HepG2 (cell line): ENCODE measurements around the gene SLC29A3. TPM values are rescaled to one million over a fixed set of nuclear protein-coding genes. Genes with fewer than 3 reads are reported as not detected.

Experiments used
- ATAC-seq: fragments of 200-7000 bp; cut with Tn5 transposase; 3 replicates; pipeline ENCODE4 v1.9.1; 2020; ENCODE audit warnings: mild to moderate bottlenecking, moderate library complexity
- BruUV-seq: library from RNA; stranded (reverse); fragments of 400-500 nt; replicated peaks from 2 replicates; lab custom pipeline; 2021; lab: Mats Ljungman, UMichigan
- CTCF ChIA-PET: fragments of 300-600 bp; formaldehyde crosslinking; extraction: SDS; loops from one replicate; lab custom pipeline; 2021; ENCODE audit warnings: low total read pairs, inconsistent platforms, low intra/inter-chr PET ratio; lab: Yijun Ruan, JAX
- POLR2A ChIA-PET: fragments of 350-600 bp; sonication (Branson Sonifier 250); formaldehyde crosslinking; loops from one replicate; lab custom pipeline; 2020; ENCODE audit warnings: antibody characterized with exemption, inconsistent platforms; lab: Yijun Ruan, JAX
- DNase-seq: peaks from one replicate; pipeline ENCODE4 v3.0.0-alpha.2; 2015; ENCODE audit warnings: low spot score
- FAIRE-seq: peaks from 3 replicates; lab custom pipeline; 2011; peaks lifted over from hg19 to GRCh38; lab: Jason Lieb, UNC
- H2AFZ ChIP-seq: one replicate; pipeline ENCODE4 v1.6.1; 2011; ENCODE audit warnings: low read length, inconsistent platforms
- H3K27ac ChIP-seq: fragments of 300-600 bp; 3 replicates; pipeline ENCODE4 v1.8.0; 2011; ENCODE audit warnings: mixed run types, mild to moderate bottlenecking, mixed read lengths, low read length, inconsistent platforms; ENCODE audit not compliant: insufficient read depth; ENCODE audit errors: extremely low read length
- H3K27me3 ChIP-seq, 2 experiments: fragments of 200-600 bp in 1 of 2; 2 replicates in 1 of 2; 3 replicates in 1 of 2; pipeline versions ENCODE4 v1.6.0 to v1.8.0; 2011; ENCODE audit warnings: low read length in 2 of 2, mild to moderate bottlenecking in 2 of 2, moderate library complexity in 2 of 2, inconsistent platforms in 1 of 2; ENCODE audit not compliant: insufficient read depth in 2 of 2, control insufficient read depth in 1 of 2
- H3K36me3 ChIP-seq, 2 experiments: fragments of 200-600 bp in 1 of 2; replicated peaks in 1 of 2; 2 replicates in 1 of 2; 3 replicates in 1 of 2; pipeline versions ENCODE4 v1.5.1 to v1.8.0; 2011; ENCODE audit warnings: low read length in 2 of 2, inconsistent platforms in 1 of 2; ENCODE audit not compliant: insufficient read depth in 2 of 2, control insufficient read depth in 1 of 2
- H3K4me1 ChIP-seq: 2 replicates; pipeline ENCODE4 v1.5.1; 2012; ENCODE audit warnings: low read length, inconsistent platforms; ENCODE audit not compliant: insufficient read depth
- H3K4me2 ChIP-seq: 2 replicates; pipeline ENCODE4 v1.6.0; 2011; ENCODE audit warnings: low read depth, low read length, inconsistent platforms
- H3K4me3 ChIP-seq, 3 experiments: fragments of 200-600 bp in 1 of 3; sonication (generic), shearing (Covaris generic) in 1 of 3; replicated peaks in 1 of 3; 2 replicates each; pipeline ENCODE4 v1.5.1; 2011 to 2016; ENCODE audit warnings: low read length in 3 of 3, inconsistent platforms in 2 of 3, low read depth in 2 of 3, mild to moderate bottlenecking in 2 of 3, control low read depth in 1 of 3, mixed read lengths in 1 of 3; ENCODE audit not compliant: insufficient read depth in 1 of 3
- H3K79me2 ChIP-seq: one replicate; pipeline ENCODE4 v1.6.1; 2011; ENCODE audit warnings: low read length, inconsistent platforms; ENCODE audit not compliant: insufficient read depth
- H3K9ac ChIP-seq: 2 replicates; pipeline ENCODE4 v1.6.0; 2011; ENCODE audit warnings: mild to moderate bottlenecking, low read depth, low read length, inconsistent platforms; ENCODE audit not compliant: insufficient read depth
- H3K9me3 ChIP-seq: 2 replicates; pipeline ENCODE4 v1.5.1; 2012; ENCODE audit warnings: mild to moderate bottlenecking, low read length
- H4K20me1 ChIP-seq: 2 replicates; pipeline ENCODE4 v1.6.0; 2011; ENCODE audit warnings: inconsistent platforms, mild to moderate bottlenecking, low read length, moderate library complexity; ENCODE audit not compliant: insufficient read depth
- E2F2 ChIP-seq: sonication (generic); formaldehyde crosslinking; IDR thresholded peaks from 2 replicates; pipeline ENCODE4 v1.4.0; 2020; ENCODE audit warnings: missing genetic modification reagents, borderline replicate concordance
- KLF12 ChIP-seq: sonication (generic); formaldehyde crosslinking; IDR thresholded peaks from 2 replicates; pipeline ENCODE4 v1.4.0; 2020; ENCODE audit warnings: missing genetic modification reagents, borderline replicate concordance
- MAFK ChIP-seq, 2 experiments: IDR thresholded peaks in 1 of 2; conservative IDR thresholded peaks in 1 of 2; 2 replicates each; pipeline ENCODE4 v1.6.1; 2011; ENCODE audit warnings: improper control_type of control experiment in 2 of 2, low read length in 2 of 2
- MED13 ChIP-seq: sonication (generic); formaldehyde crosslinking; IDR thresholded peaks from 2 replicates; pipeline ENCODE4 v1.5.0; 2020; ENCODE audit warnings: missing genetic modification reagents
- MED8 ChIP-seq: sonication (generic); formaldehyde crosslinking; IDR thresholded peaks from 2 replicates; pipeline ENCODE4 v1.8.1; 2023; ENCODE audit warnings: mild to moderate bottlenecking, missing genetic modification reagents; ENCODE audit not compliant: insufficient replicate concordance
- MEIS1 ChIP-seq: sonication (generic); formaldehyde crosslinking; IDR thresholded peaks from 2 replicates; pipeline ENCODE4 v1.9.0; 2021; ENCODE audit warnings: mild to moderate bottlenecking, missing genetic modification reagents, moderate library complexity, borderline replicate concordance
- NRL ChIP-seq: sonication (generic); formaldehyde crosslinking; IDR thresholded peaks from 2 replicates; pipeline ENCODE4 v1.5.0; 2020; ENCODE audit warnings: missing genetic modification reagents, mild to moderate bottlenecking, moderate library complexity, borderline replicate concordance
- PHF8 ChIP-seq: sonication (generic); formaldehyde crosslinking; IDR thresholded peaks from 2 replicates; pipeline ENCODE4 v1.5.0; 2020; ENCODE audit warnings: missing genetic modification reagents
- SP4 ChIP-seq: sonication (generic); formaldehyde crosslinking; IDR thresholded peaks from 2 replicates; pipeline ENCODE4 v1.8.1; 2023; ENCODE audit warnings: mild to moderate bottlenecking, missing genetic modification reagents
- TEAD3 ChIP-seq: optimal IDR thresholded peaks from 2 replicates; pipeline ENCODE3; 2016; ENCODE audit warnings: borderline replicate concordance
- ZBED4 ChIP-seq: sonication (generic); formaldehyde crosslinking; IDR thresholded peaks from 2 replicates; pipeline ENCODE4 v1.4.0; 2020; ENCODE audit warnings: missing genetic modification reagents, borderline replicate concordance
- ZNF230 ChIP-seq: sonication (generic); formaldehyde crosslinking; IDR thresholded peaks from 2 replicates; pipeline ENCODE4 v1.4.0; 2020; ENCODE audit warnings: mild to moderate bottlenecking, missing genetic modification reagents
- ZNF557 ChIP-seq: sonication (generic); formaldehyde crosslinking; IDR thresholded peaks from 2 replicates; pipeline ENCODE4 v1.4.0; 2020; ENCODE audit warnings: missing genetic modification reagents
- ZNF644 ChIP-seq: IDR thresholded peaks from 2 replicates; pipeline ENCODE4 v1.6.1; 2016; ENCODE audit warnings: low read depth
- ZNF766 ChIP-seq: sonication (generic); formaldehyde crosslinking; IDR thresholded peaks from 2 replicates; pipeline ENCODE4 v1.5.0; 2020; ENCODE audit warnings: missing genetic modification reagents, borderline replicate concordance
- ZSCAN25 ChIP-seq: sonication (generic); formaldehyde crosslinking; IDR thresholded peaks from 2 replicates; pipeline ENCODE4 v1.8.0; 2022; ENCODE audit warnings: mild to moderate bottlenecking, missing genetic modification reagents
- WGBS: methylation state at CpG from one replicate; pipeline ENCODE4 v1.1.6; 2017; ENCODE audit warnings: low lambda C conversion rate; 5-methylcytosine and 5-hydroxymethylcytosine counted together
- in situ Hi-C: cut with HindIII; loops from 2 replicates; pipeline ENCODE4 v1.10.0; 2017; ENCODE audit warnings: low pct_unique_long_range_greater_than_20kb; ENCODE audit not compliant: extremely low pct_ligation_motif_present
- intact Hi-C: fragments of 100-400 bp; cut with micrococcal nuclease; formaldehyde crosslinking; loops from one replicate; pipeline ENCODE4 v1.10.0; 2022; ENCODE audit not compliant: unreplicated experiment
- polyA plus RNA-seq, 8 experiments: library from polyadenylated mRNA; depleted of rRNA in 3 of 8; stranded (reverse) in 7 of 8; unstranded in 1 of 8; fragments of >200 nt; fragmentation: Illumina TruSeq in 4 of 8; extraction: Trizol in 4 of 8; gene quantifications; 2 replicates each; pipeline versions ENCODE4 v1.2.1 to v1.2.3, GENCODE V29; 2011 to 2016; ENCODE audit warnings: low read depth in 4 of 8, missing spikeins in 1 of 8, mixed read lengths in 1 of 8; ENCODE audit not compliant: insufficient read depth in 1 of 8
- total RNA-seq, 5 experiments: library from RNA; depleted of rRNA; stranded (reverse); fragments of >200 nt; fragmentation: Illumina TruSeq; extraction: Trizol; gene quantifications; 2 replicates each; pipeline ENCODE4 v1.2.3, GENCODE V29; 2016; ENCODE audit warnings: low read depth in 1 of 5

SLC29A3 gene
- total and polyA plus RNA-seq, 2 of the 13 experiments (the other 11 are each of a cell fraction or from before 2014, with no cell fraction given) = 8.6 to 11.8 TPM

DNA sequence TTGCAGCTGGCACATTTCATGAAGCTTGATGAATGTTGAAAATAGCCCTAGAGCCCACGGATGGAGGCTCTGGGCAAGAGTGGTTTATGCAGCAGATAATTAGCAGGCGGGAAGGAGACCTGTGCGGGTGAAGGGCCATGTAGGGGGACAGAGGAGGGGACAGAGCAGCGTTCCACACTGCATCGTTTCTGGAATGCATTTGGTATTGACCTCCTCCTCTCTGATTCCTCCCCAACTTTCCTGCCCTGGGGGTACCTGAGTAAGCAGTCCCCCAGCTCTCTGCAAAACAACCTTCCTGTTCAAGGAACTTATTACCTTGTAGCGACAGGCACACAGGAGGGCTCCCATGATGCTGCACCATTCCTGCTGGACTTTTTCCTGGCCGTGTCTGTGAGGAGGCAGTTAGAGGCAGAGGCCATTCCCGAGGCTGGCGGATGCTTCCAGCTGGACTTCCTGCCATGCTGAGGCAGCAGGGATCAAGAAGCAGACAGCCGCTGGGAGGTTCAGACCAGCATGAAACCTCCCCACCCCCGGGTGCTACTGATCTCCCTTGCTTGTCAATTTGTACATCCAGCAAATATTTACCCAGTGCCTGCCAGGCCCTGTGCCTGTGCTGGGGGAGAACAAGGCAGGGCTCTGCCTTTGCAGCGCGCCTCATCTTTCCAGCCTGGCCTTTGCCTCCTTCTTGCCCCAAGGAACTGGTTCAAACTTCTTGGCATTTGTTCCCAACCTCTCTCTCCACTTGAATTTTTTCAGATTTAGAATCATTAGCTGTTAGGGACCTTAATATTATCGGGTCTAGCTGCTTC is 28.7 kb downstream of the SLC29A3 start:
- Histone ChIP-seq H3K27me3 (no peaks in the 10 kb centered on the region), H3K4me3 (peak overlapping the region; percentile 29 to 64 (median 48); a peak in 5 of 6 replicates), H3K27ac (peak overlapping the region; percentile 76), H4K20me1 (no peaks in the 10 kb centered on the region), H3K79me2 (peaks cover 4% of the 10 kb centered on the region), H3K36me3 (peaks cover 6 to 25% of the 10 kb centered on the region in 2 experiments; a peak in 4 of 5 replicates), H3K9ac (peak overlapping the region; percentile 67), H3K4me1 (peaks cover 81% of the 10 kb centered on the region), H3K9me3 (no peaks in the 10 kb centered on the region), H2AFZ (no peak overlapping the region), H3K4me2 (peak overlapping the region; percentile 70)
- 22% methylated on average over 11 of the region's 14 CpGs for WGBS
- BruUV-seq = TSS peak; percentile 73
- POLR2A ChIA-PET = interaction anchor here (0.9 to 3.9 kb wide), 7 partner anchors 11 to 30 kb away, joined by 3 to 72 read pairs (median 3); partner anchors contain the start of gene SLC29A3
- ATAC-seq = peak; percentile 95
- in situ Hi-C loops (loop anchor here (25.0 kb wide), 1 partner anchor 690 kb away; no protein-coding TSS in a partner anchor), intact Hi-C loops (loop anchor here (2.0 kb wide), 1 partner anchor 13 kb away; no protein-coding TSS in a partner anchor)
- peak; percentile 89 for DNase-seq
- FAIRE-seq = peak; percentile 96
- CTCF ChIA-PET = no interaction called here
- TF ChIP-seq SP4 (CRISPR knock-in tag) (no peak), ZNF557 (peak; percentile 68; the same call in 1 of the 2 replicates), MED13 (0 out of 2 replicates have a peak, but pooled peaks have one; percentile 47), ZSCAN25 (peak; percentile 47; the same call in 1 of the 2 replicates), MEIS1 (peak; percentile 93), ZBED4 (CRISPR knock-in tag) (peak; percentile 59; the same call in 1 of the 2 replicates), PHF8 (CRISPR knock-in tag) (peak; percentile 63), KLF12 (CRISPR knock-in tag) (peak; percentile 66; the same call in 1 of the 2 replicates), TEAD3 (CRISPR knock-in tag) (peak; percentile 84), NRL (CRISPR knock-in tag) (peak; percentile 68; the same call in 1 of the 2 replicates), ZNF230 (CRISPR knock-in tag) (0 out of 2 replicates have a peak, but pooled peaks have one; percentile 89), MAFK (conservative IDR thresholded peaks at IDR 0.05 in 1 of 2, IDR thresholded peaks at IDR 0.05 in 1 of 2; ENCODE audit: low read length in 2 of 2) (peak; percentile 49 to 59), MED8 (CRISPR knock-in tag) (peak; percentile 69), ZNF644 (CRISPR knock-in tag) (peak; percentile 54; the same call in 1 of the 2 replicates), E2F2 (CRISPR knock-in tag) (0 out of 2 replicates have a peak, but pooled peaks have one; percentile 75), ZNF766 (peak; percentile 90; the same call in 1 of the 2 replicates)
